Adipocyte (in vitro differentiated cells): Measurements from ENCODE around the gene KCNT2.

Source experiments
- DNase-seq: peaks from one replicate; pipeline ENCODE4 v3.0.0-alpha.2; 2015; ENCODE audit warnings: low read depth
- H3K27me3 ChIP-seq: replicated peaks from 2 replicates; pipeline ENCODE4 v1.7.0; 2013; ENCODE audit warnings: mild to moderate bottlenecking, low read length, moderate library complexity; ENCODE audit not compliant: control insufficient read depth, insufficient read depth
- H3K36me3 ChIP-seq: 2 replicates; pipeline ENCODE4 v1.7.0; 2013; ENCODE audit warnings: low read length, mild to moderate bottlenecking, moderate library complexity; ENCODE audit not compliant: control insufficient read depth, insufficient read depth, severe bottlenecking
- H3K4me1 ChIP-seq: 2 replicates; pipeline ENCODE4 v1.7.0; 2013; ENCODE audit warnings: mild to moderate bottlenecking, low read length, moderate library complexity; ENCODE audit not compliant: control insufficient read depth, insufficient read depth
- H3K4me3 ChIP-seq: 2 replicates; pipeline ENCODE4 v1.7.0; 2013; ENCODE audit warnings: mild to moderate bottlenecking, low read length, moderate library complexity
- H3K9ac ChIP-seq: 2 replicates; pipeline ENCODE4 v1.7.0; 2013; ENCODE audit warnings: mild to moderate bottlenecking, low read length, moderate library complexity
- H3K9me3 ChIP-seq: 2 replicates; pipeline ENCODE4 v1.7.0; 2013; ENCODE audit warnings: mild to moderate bottlenecking, low read length, moderate library complexity; ENCODE audit not compliant: control insufficient read depth

Gene KCNT2

GRCh38 chr1:196180847-196181593, 427.2 kb downstream of the KCNT2 start:
- peak overlapping the region; percentile 13 for H3K4me3 ChIP-seq
- peaks cover 11% of the 10 kb centered on the region for H3K4me1 ChIP-seq
- no peaks in the 10 kb centered on the region for H3K36me3 ChIP-seq
- H3K9me3 ChIP-seq, result no peaks in the 10 kb centered on the region
- DNase-seq, result peak; percentile 82
- H3K27me3 ChIP-seq, result no peaks in the 10 kb centered on the region
- H3K9ac ChIP-seq, result no peak overlapping the region

- H3K9ac ChIP-seq, result no peak overlapping the region
- peaks cover 11% of the 10 kb centered on the region for H3K4me1 ChIP-seq
- no peaks in the 10 kb centered on the region for H3K9me3 ChIP-seq
- no peak for DNase-seq
- H3K4me3 ChIP-seq, result no peak overlapping the region
- no peaks in the 10 kb centered on the region for H3K27me3 ChIP-seq
- no peaks in the 10 kb centered on the region for H3K36me3 ChIP-seq
These were observed 430.1 kb downstream of the KCNT2 start for GRCh38 chr1:196178083-196178635.
